ENCODE measurements around the gene MRAS.
"Not testable (repeated sequence)": the region's sequence is repeated elsewhere in the genome, so short reads cannot be mapped to it uniquely, and the experiment has no call there.

MRAS gene

DNA sequence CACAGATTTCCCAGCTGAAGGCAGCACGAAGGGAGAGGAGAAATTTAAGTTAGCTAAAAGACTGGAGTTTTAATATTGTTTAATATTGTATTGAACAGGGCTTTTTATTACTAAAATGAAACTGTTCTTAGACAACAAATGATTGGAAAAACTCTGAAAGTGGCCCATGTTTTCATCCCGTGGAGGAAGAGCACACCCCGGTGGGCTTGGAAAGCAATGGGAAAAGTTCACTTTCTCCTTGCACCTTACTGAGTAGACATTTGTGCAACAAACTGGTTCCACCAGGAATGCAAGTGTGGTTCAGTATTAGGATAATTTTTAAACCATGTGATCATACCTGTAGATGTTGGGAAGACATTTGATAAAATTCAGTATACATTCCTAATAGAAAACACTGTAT lies 77.8 kb downstream of the MRAS start:
- H3K27ac ChIP-seq: no peak overlapping the region
- no peak for TF ChIP-seq CTCF (IDR thresholded peaks at IDR 0.05)
- no peak overlapping the region for H3K4me3 ChIP-seq (ENCODE audit: low read depth in 1 of 2, low read length in 1 of 2)
- H3K9me3 ChIP-seq: no peaks in the 10 kb centered on the region
- peaks cover 23% of the 10 kb centered on the region for H3K27me3 ChIP-seq
- no peaks in the 10 kb centered on the region for H3K4me1 ChIP-seq (ENCODE audit: control insufficient read depth in 1 of 2, insufficient read depth in 1 of 2, low read depth in 1 of 2, low read length in 1 of 2)
- H3K36me3 ChIP-seq: no peaks in the 10 kb centered on the region

DNA sequence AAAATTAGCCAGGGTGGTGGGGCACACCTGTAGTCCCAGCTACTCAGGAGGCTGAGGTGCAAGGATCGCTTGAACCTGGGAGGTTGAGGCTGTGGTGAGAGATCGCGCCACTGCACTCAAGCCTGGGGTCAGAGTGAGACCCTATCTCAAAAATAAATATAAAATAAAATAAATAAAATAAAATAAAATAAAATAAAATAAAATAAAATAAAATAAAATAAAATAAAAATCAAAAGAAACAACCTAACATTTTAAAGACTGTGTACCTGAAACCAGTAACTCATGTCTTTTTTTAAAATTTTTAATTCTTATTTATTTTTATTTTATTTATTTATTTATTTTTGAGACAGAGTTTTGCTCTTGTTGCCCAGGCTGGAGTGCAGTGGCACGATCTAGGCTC lies 78.4 kb downstream of the MRAS start:
- H3K27me3 ChIP-seq: peaks cover 29% of the 10 kb centered on the region
- not testable (repeated sequence) for H3K4me3 ChIP-seq (ENCODE audit: low read depth in 1 of 2, low read length in 1 of 2); H3K36me3 ChIP-seq; H3K4me1 ChIP-seq (ENCODE audit: control insufficient read depth in 1 of 2, insufficient read depth in 1 of 2, low read depth in 1 of 2, low read length in 1 of 2); H3K9me3 ChIP-seq; H3K27ac ChIP-seq

GRCh38 chr3:138429665-138430064 lies 81.3 kb downstream of the MRAS start:
- no peak for TF ChIP-seq CTCF (IDR thresholded peaks at IDR 0.05)
- no peak overlapping the region for H3K27ac ChIP-seq
- peaks cover 9% of the 10 kb centered on the region in 2 experiments for H3K4me1 ChIP-seq (ENCODE audit: control insufficient read depth in 1 of 2, insufficient read depth in 1 of 2, low read depth in 1 of 2, low read length in 1 of 2)
- no peaks in the 10 kb centered on the region for H3K9me3 ChIP-seq
- H3K4me3 ChIP-seq (ENCODE audit: low read depth in 1 of 2, low read length in 1 of 2): no peak overlapping the region
- H3K27me3 ChIP-seq: peaks cover 58% of the 10 kb centered on the region
- no peaks in the 10 kb centered on the region for H3K36me3 ChIP-seq

- H3K36me3 ChIP-seq: no peaks in the 10 kb centered on the region
- TF ChIP-seq CTCF (IDR thresholded peaks at IDR 0.05): no peak
- no peaks in the 10 kb centered on the region for H3K9me3 ChIP-seq
- H3K27me3 ChIP-seq: peaks cover 88% of the 10 kb centered on the region
- H3K27ac ChIP-seq: no peak overlapping the region
- H3K4me3 ChIP-seq (ENCODE audit: low read depth in 1 of 2, low read length in 1 of 2): no peak overlapping the region
- peaks cover 18% of the 10 kb centered on the region in 2 experiments for H3K4me1 ChIP-seq (ENCODE audit: control insufficient read depth in 1 of 2, insufficient read depth in 1 of 2, low read depth in 1 of 2, low read length in 1 of 2)
These were observed 84.3 kb downstream of the MRAS start for GRCh38 chr3:138432576-138433240.

DNA sequence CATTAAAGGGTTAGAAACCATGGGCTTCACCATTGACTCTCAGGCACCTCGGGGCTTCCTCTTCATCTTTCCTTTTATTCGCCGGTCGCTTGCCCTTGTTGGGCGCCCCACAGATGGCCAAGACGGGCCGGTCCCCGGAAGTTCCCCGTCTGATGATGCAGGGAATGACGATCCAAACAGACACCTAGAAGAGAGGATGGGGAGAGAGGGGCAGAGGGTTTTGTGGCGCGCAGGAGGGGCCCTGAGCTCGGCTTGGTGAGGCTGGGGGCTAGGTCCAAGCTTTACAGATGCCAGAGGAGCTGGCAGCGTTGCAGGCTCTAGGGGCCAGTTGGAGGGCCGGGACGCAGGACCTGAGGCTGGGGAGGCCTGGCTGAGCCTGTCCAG lies 85.5 kb downstream of the MRAS start:
- Histone ChIP-seq H3K27ac (no peak overlapping the region), H3K36me3 (no peaks in the 10 kb centered on the region), H3K9me3 (no peaks in the 10 kb centered on the region), H3K4me3 (ENCODE audit: low read depth in 1 of 2, low read length in 1 of 2) (peak overlapping the region in 1 of 2 experiments; percentile 41), H3K27me3 (peaks cover 100% of the 10 kb centered on the region), H3K4me1 (ENCODE audit: control insufficient read depth in 1 of 2, insufficient read depth in 1 of 2, low read depth in 1 of 2, low read length in 1 of 2) (peaks cover 18% of the 10 kb centered on the region in 2 experiments)
- no peak for TF ChIP-seq CTCF (IDR thresholded peaks at IDR 0.05)

GRCh38 chr3:138434276-138434874 lies 86.0 kb downstream of the MRAS start, which contains the start of gene ESYT3:
TSS of gene ESYT3 (plus strand) at chr3:138434616. CDS start at chr3:138434799, 183 bp downstream.
- H3K4me3 ChIP-seq (ENCODE audit: low read depth in 1 of 2, low read length in 1 of 2): peak within 1 kb of the TSS; percentile 15 to 41
- H3K9me3 ChIP-seq: no peaks in the 10 kb centered on the region
- H3K4me1 ChIP-seq (ENCODE audit: control insufficient read depth in 1 of 2, insufficient read depth in 1 of 2, low read depth in 1 of 2, low read length in 1 of 2): peaks cover 18% of the 10 kb centered on the region in 2 experiments
- peaks cover 99% of the 10 kb centered on the region for H3K27me3 ChIP-seq
- H3K36me3 ChIP-seq: no peaks in the 10 kb centered on the region
- H3K27ac ChIP-seq: no peak within 1 kb of the TSS
- TF ChIP-seq CTCF (IDR thresholded peaks at IDR 0.05): no peak
